Measurements from ENCODE around the gene MYO18B.

DNA sequence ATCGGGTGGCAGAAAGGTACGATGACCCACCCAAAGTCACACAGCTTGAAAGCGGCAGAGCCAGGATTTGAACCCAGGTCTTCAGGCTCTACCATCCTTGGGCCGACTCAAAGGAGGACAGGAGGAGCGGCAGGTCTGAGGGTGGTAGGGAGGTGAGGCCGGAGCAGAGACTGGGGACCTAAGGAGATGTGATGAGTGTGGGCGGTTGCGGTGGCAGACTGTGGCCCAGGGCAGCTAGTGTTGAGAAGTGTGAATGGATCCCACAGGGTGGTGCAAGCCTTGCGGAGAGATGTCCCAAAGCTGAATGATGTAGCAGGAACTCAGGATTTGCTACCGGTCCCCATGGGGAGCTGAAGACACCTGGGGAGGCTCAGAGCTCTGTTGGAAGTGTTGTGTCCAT lies 180.2 kb downstream of the MYO18B start:
- TF ChIP-seq, protein P1, sequence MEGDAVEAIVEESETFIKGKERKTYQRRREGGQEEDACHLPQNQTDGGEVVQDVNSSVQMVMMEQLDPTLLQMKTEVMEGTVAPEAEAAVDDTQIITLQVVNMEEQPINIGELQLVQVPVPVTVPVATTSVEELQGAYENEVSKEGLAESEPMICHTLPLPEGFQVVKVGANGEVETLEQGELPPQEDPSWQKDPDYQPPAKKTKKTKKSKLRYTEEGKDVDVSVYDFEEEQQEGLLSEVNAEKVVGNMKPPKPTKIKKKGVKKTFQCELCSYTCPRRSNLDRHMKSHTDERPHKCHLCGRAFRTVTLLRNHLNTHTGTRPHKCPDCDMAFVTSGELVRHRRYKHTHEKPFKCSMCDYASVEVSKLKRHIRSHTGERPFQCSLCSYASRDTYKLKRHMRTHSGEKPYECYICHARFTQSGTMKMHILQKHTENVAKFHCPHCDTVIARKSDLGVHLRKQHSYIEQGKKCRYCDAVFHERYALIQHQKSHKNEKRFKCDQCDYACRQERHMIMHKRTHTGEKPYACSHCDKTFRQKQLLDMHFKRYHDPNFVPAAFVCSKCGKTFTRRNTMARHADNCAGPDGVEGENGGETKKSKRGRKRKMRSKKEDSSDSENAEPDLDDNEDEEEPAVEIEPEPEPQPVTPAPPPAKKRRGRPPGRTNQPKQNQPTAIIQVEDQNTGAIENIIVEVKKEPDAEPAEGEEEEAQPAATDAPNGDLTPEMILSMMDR (conservative IDR thresholded peaks at IDR 0.05), result no peak
- TF ChIP-seq ZFX (IDR thresholded peaks at IDR 0.05), result no peak

Data from C4-2B (cell line).